Upper lobe of left lung (tissue), 6 donors: Measurements from ENCODE around the gene STK10. TPM values are rescaled to one million over a fixed set of nuclear protein-coding genes. Genes with fewer than 3 reads are reported as not detected.

ENCODE experiments used
- ATAC-seq, 2 donors: fragments of 200-7000 bp; cut with Tn5 transposase; one replicate each; pipeline ENCODE4 v1.9.1; 2022; ENCODE audit warnings: mild to moderate bottlenecking in 2 of 2, moderate library complexity in 2 of 2; ENCODE audit not compliant: low FRiP score in 2 of 2
- DNase-seq, 2 donors: peaks; one replicate each; pipeline ENCODE4 v3.0.0-alpha.2; 2019 to 2020
- H3K27ac ChIP-seq, 4 donors: fragments of 200-600 bp; sonication (generic); one replicate each; pipeline ENCODE4 v1.5.1; 2016 to 2019
- H3K27me3 ChIP-seq, 4 donors: fragments of 200-600 bp; sonication (generic); one replicate each; pipeline ENCODE4 v1.5.1; 2017 to 2019
- H3K36me3 ChIP-seq, 4 donors: fragments of 200-600 bp; sonication (generic); one replicate each; pipeline ENCODE4 v1.5.1; 2016 to 2019
- H3K4me1 ChIP-seq, 4 donors: fragments of 200-600 bp; sonication (generic); one replicate each; pipeline ENCODE4 v1.5.1; 2018 to 2019
- H3K4me3 ChIP-seq, 4 donors: fragments of 200-600 bp; sonication (generic); one replicate each; pipeline ENCODE4 v1.5.1; 2017 to 2019; ENCODE audit warnings: mild to moderate bottlenecking in 2 of 4, moderate library complexity in 1 of 4
- H3K9me3 ChIP-seq, 4 donors: fragments of 200-600 bp; sonication (generic); one replicate each; pipeline ENCODE4 v1.5.1; 2018 to 2019
- EP300 ChIP-seq, 4 donors: sonication (generic); formaldehyde crosslinking; IDR thresholded peaks; one replicate each; pipeline ENCODE4 v1.5.1; 2017; ENCODE audit warnings: antibody characterized with exemption in 4 of 4, control low read depth in 2 of 4
- POLR2A ChIP-seq, 4 donors: fragments of 450-650 bp; IDR thresholded peaks; one replicate each; pipeline ENCODE4 v1.5.1; 2016 to 2017; ENCODE audit warnings: antibody characterized with exemption in 4 of 4, mild to moderate bottlenecking in 2 of 4
- POLR2AphosphoS5 ChIP-seq, 2 donors: sonication (generic); formaldehyde crosslinking; IDR thresholded peaks; one replicate each; pipeline ENCODE4 v1.5.1; 2017; ENCODE audit warnings: antibody characterized with exemption in 2 of 2
- WGBS, 2 donors: methylation state at CpG; one replicate each; pipeline ENCODE4 v1.1.5; 2017 to 2018; 5-methylcytosine and 5-hydroxymethylcytosine counted together
- total RNA-seq, 6 donors: library from RNA; depleted of rRNA in 4 of 6; stranded (reverse); fragments of >200 nt in 4 of 6; gene quantifications; one replicate each; pipeline versions ENCODE4 v1.1.0 to v1.2.1, GENCODE V29; 2016 to 2021
- TF ChIP-seq, protein P1 (sequence below), 6 experiments: fragments of 450-650 bp in 4 of 6; fragments of 200-600 bp in 2 of 6; sonication (generic) in 2 of 6; IDR thresholded peaks; one replicate each; pipeline ENCODE4 v1.5.1; 2016 to 2019; ENCODE audit warnings: antibody characterized with exemption in 6 of 6
- donor health status: DM: no; HTN: no; CAD: no; lungs with moderate emphysema.
- donor health status: DM: no; HTN: yes; CAD: no; lungs with severe emphysema.

STK10 gene
- total RNA-seq, 6 donors from 2014 or later, result 50.6 to 170 (median 60.5) TPM

- Histone ChIP-seq H3K27me3 (no peaks in the 10 kb centered on the region), H3K4me1 (peaks cover 0 to 3% (median 0%) of the 10 kb centered on the region in 4 donors), H3K9me3 (no peaks in the 10 kb centered on the region), H3K36me3 (peaks cover 6 to 73% (median 45%) of the 10 kb centered on the region in 4 donors), H3K27ac (no peak overlapping the region), H3K4me3 (no peak overlapping the region)
- TF ChIP-seq EP300 (IDR thresholded peaks at IDR 0.05), result no peak
- no peak for TF ChIP-seq POLR2AphosphoS5 (IDR thresholded peaks at IDR 0.05)
- TF ChIP-seq, protein P1, sequence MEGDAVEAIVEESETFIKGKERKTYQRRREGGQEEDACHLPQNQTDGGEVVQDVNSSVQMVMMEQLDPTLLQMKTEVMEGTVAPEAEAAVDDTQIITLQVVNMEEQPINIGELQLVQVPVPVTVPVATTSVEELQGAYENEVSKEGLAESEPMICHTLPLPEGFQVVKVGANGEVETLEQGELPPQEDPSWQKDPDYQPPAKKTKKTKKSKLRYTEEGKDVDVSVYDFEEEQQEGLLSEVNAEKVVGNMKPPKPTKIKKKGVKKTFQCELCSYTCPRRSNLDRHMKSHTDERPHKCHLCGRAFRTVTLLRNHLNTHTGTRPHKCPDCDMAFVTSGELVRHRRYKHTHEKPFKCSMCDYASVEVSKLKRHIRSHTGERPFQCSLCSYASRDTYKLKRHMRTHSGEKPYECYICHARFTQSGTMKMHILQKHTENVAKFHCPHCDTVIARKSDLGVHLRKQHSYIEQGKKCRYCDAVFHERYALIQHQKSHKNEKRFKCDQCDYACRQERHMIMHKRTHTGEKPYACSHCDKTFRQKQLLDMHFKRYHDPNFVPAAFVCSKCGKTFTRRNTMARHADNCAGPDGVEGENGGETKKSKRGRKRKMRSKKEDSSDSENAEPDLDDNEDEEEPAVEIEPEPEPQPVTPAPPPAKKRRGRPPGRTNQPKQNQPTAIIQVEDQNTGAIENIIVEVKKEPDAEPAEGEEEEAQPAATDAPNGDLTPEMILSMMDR (IDR thresholded peaks at IDR 0.05), result no peak
- no peak for TF ChIP-seq POLR2A (IDR thresholded peaks at IDR 0.05)
- DNase-seq, result no peak
- WGBS, 2 donors, result 92 to 93% methylated on average over 9 of the region's 9 CpGs
- no peak for ATAC-seq
Measured at GRCh38 chr5:172064766-172065165, 123.3 kb downstream of the STK10 start.

- no peaks in the 10 kb centered on the region for H3K9me3 ChIP-seq
- 87 to 95% methylated on average over 5 of the region's 5 CpGs for WGBS, 2 donors
- TF ChIP-seq, protein P1 (IDR thresholded peaks at IDR 0.05), result no peak
- TF ChIP-seq POLR2A (IDR thresholded peaks at IDR 0.05) (no peak), POLR2AphosphoS5 (IDR thresholded peaks at IDR 0.05) (no peak), EP300 (IDR thresholded peaks at IDR 0.05) (no peak)
- H3K36me3 ChIP-seq, result peaks cover 7 to 73% (median 46%) of the 10 kb centered on the region in 4 donors
- ATAC-seq (no peak), DNase-seq (no peak)
- no peak overlapping the region for H3K27ac ChIP-seq
- no peaks in the 10 kb centered on the region for H3K27me3 ChIP-seq
- no peak overlapping the region for H3K4me3 ChIP-seq
- peaks cover 0 to 3% (median 0%) of the 10 kb centered on the region in 4 donors for H3K4me1 ChIP-seq
Measured at GRCh38 chr5:172064358-172064757, 123.7 kb downstream of the STK10 start.

DNA sequence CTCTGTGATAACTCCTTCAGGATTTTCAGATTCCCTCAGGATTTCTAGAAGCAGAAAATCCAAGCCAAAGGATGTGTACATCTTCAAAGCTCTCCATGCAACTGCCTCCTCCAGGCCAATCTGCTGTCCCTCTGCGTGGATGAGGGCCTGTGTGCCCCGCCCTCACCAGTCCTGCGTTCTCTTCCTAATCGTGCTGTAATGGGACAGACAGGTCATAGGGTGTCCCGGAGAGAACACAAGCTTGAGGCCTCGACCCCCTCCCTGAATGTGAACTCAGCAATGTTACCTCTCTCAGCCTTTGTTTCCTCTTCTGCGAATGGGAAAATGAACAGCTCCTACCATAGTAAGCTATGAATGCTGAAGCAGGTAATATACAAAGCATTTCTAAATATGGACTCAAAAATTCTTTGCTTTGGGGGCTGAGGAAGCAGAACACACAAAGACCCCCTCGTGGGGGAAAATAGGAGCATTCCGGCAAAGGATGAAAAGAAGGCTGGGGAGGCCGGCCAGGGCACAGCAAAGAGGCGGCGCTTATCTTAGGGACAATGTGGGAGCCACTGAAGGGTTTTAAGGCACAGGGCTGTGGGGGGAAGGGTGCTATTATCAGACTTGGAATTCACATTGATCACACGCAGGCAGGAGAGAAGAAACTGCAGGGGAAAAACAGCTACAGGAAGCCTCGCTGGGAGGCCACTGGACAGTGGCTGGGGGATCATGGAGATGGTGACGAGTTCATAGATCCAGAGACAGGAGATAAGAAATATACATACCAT is 124.4 kb downstream of the STK10 start:
- no peaks in the 10 kb centered on the region for H3K9me3 ChIP-seq
- 82 to 84% methylated on average over 15 of the region's 15 CpGs for WGBS, 2 donors
- no peak overlapping the region for H3K27ac ChIP-seq
- H3K4me3 ChIP-seq, result no peak overlapping the region
- TF ChIP-seq EP300 (IDR thresholded peaks at IDR 0.05) (no peak), POLR2A (IDR thresholded peaks at IDR 0.05) (no peak), POLR2AphosphoS5 (IDR thresholded peaks at IDR 0.05) (no peak)
- TF ChIP-seq, protein P1 (IDR thresholded peaks at IDR 0.05), result no peak
- no peaks in the 10 kb centered on the region for H3K27me3 ChIP-seq
- no peak for ATAC-seq
- H3K4me1 ChIP-seq, result peaks cover 0 to 3% (median 0%) of the 10 kb centered on the region in 4 donors
- no peak for DNase-seq
- H3K36me3 ChIP-seq, result peaks cover 7 to 80% (median 49%) of the 10 kb centered on the region in 4 donors

- no peaks in the 10 kb centered on the region for H3K9me3 ChIP-seq
- no peak for ATAC-seq
- DNase-seq, result no peak
- no peaks in the 10 kb centered on the region for H3K27me3 ChIP-seq
- peaks cover 11 to 95% (median 67%) of the 10 kb centered on the region in 4 donors for H3K36me3 ChIP-seq
- H3K4me3 ChIP-seq, result no peak overlapping the region
- 55 to 80% methylated on average over 5 of the region's 5 CpGs for WGBS, 2 donors
- TF ChIP-seq, protein P1 (IDR thresholded peaks at IDR 0.05), result peak in 4 of 6 experiments; percentile 26 to 55 (median 36)
- TF ChIP-seq POLR2A (IDR thresholded peaks at IDR 0.05), result no peak
- H3K27ac ChIP-seq, result no peak overlapping the region
- H3K4me1 ChIP-seq, result no peaks in the 10 kb centered on the region
Measured at GRCh38 chr5:172059661-172060100, 128.3 kb downstream of the STK10 start.
